HepG2 (cell line): Measurements from ENCODE around the gene MYL9. TPM values are rescaled to one million over a fixed set of nuclear protein-coding genes. Genes with fewer than 3 reads are reported as not detected.

Experiments used
- ATF3 ChIP-seq: sonication (generic); formaldehyde crosslinking; IDR thresholded peaks from 2 replicates; pipeline ENCODE4 v1.4.0; 2020; ENCODE audit warnings: missing genetic modification reagents
- HNRNPLL ChIP-seq: fragments of 200-400 bp; formaldehyde crosslinking; IDR thresholded peaks from 2 replicates; pipeline ENCODE4 v1.6.1; 2017; ENCODE audit warnings: mild to moderate bottlenecking, low read depth, low read length; ENCODE audit not compliant: poor library complexity, severe bottlenecking
- HOXA5 ChIP-seq: sonication (generic); formaldehyde crosslinking; IDR thresholded peaks from 2 replicates; pipeline ENCODE4 v1.4.0; 2020; ENCODE audit warnings: missing genetic modification reagents
- HOXD1 ChIP-seq: sonication (generic); formaldehyde crosslinking; IDR thresholded peaks from 2 replicates; pipeline ENCODE4 v1.5.0; 2020; ENCODE audit warnings: missing genetic modification reagents
- MAX ChIP-seq: IDR thresholded peaks from 2 replicates; pipeline ENCODE4 v1.6.1; 2012; ENCODE audit warnings: inconsistent platforms
- MYC ChIP-seq: sonication (generic); formaldehyde crosslinking; IDR thresholded peaks from 2 replicates; pipeline ENCODE4 v1.9.0; 2021; ENCODE audit warnings: missing genetic modification reagents, borderline replicate concordance
- RAD21 ChIP-seq: fragments of 450-650 bp; formaldehyde crosslinking; IDR thresholded peaks from 2 replicates; pipeline ENCODE4 v1.5.0; 2020; ENCODE audit warnings: mild to moderate bottlenecking
- SALL1 ChIP-seq: sonication (generic); formaldehyde crosslinking; IDR thresholded peaks from 2 replicates; pipeline ENCODE4 v1.8.0; 2022; ENCODE audit warnings: mild to moderate bottlenecking, missing genetic modification reagents
- SALL2 ChIP-seq: sonication (generic); formaldehyde crosslinking; IDR thresholded peaks from 2 replicates; pipeline ENCODE4 v1.8.1; 2023; ENCODE audit warnings: mild to moderate bottlenecking, missing genetic modification reagents, inconsistent platforms
- SNAI1 ChIP-seq: sonication (generic); formaldehyde crosslinking; IDR thresholded peaks from 2 replicates; pipeline ENCODE4 v1.5.0; 2020; ENCODE audit warnings: mild to moderate bottlenecking, missing genetic modification reagents, borderline replicate concordance
- SPEN ChIP-seq: sonication (generic); formaldehyde crosslinking; IDR thresholded peaks from 2 replicates; pipeline ENCODE4 v1.5.1; 2020; ENCODE audit warnings: low read depth, mild to moderate bottlenecking, missing genetic modification reagents
- ZNF33A ChIP-seq: sonication (generic); formaldehyde crosslinking; IDR thresholded peaks from 2 replicates; pipeline ENCODE4 v1.5.1; 2020; ENCODE audit warnings: missing genetic modification reagents, mild to moderate bottlenecking, moderate library complexity, borderline replicate concordance
- polyA plus RNA-seq, 8 experiments: library from polyadenylated mRNA; depleted of rRNA in 3 of 8; stranded (reverse) in 7 of 8; unstranded in 1 of 8; fragments of >200 nt; fragmentation: Illumina TruSeq in 4 of 8; extraction: Trizol in 4 of 8; gene quantifications; 2 replicates each; pipeline versions ENCODE4 v1.2.1 to v1.2.3, GENCODE V29; 2011 to 2016; ENCODE audit warnings: low read depth in 4 of 8, missing spikeins in 1 of 8, mixed read lengths in 1 of 8; ENCODE audit not compliant: insufficient read depth in 1 of 8
- total RNA-seq, 5 experiments: library from RNA; depleted of rRNA; stranded (reverse); fragments of >200 nt; fragmentation: Illumina TruSeq; extraction: Trizol; gene quantifications; 2 replicates each; pipeline ENCODE4 v1.2.3, GENCODE V29; 2016; ENCODE audit warnings: low read depth in 1 of 5
- TF ChIP-seq, protein P1 (sequence below): sonication (generic); formaldehyde crosslinking; IDR thresholded peaks from 2 replicates; pipeline ENCODE4 v1.9.0; 2022; ENCODE audit warnings: missing genetic modification reagents, mild to moderate bottlenecking, borderline replicate concordance
- TF ChIP-seq, protein P2 (sequence below): sonication (generic); formaldehyde crosslinking; IDR thresholded peaks from 2 replicates; pipeline ENCODE4 v1.4.0; 2020; ENCODE audit warnings: mild to moderate bottlenecking, missing genetic modification reagents, borderline replicate concordance
- TF ChIP-seq, protein P3 (sequence below): sonication (generic); formaldehyde crosslinking; IDR thresholded peaks from 2 replicates; pipeline ENCODE4 v1.9.0; 2021; ENCODE audit warnings: mild to moderate bottlenecking, missing genetic modification reagents

Gene MYL9
- total and polyA plus RNA-seq, 2 of the 13 experiments (the other 11 are each of a cell fraction or from before 2014, with no cell fraction given), result 0.87 to 2.2 TPM

DNA sequence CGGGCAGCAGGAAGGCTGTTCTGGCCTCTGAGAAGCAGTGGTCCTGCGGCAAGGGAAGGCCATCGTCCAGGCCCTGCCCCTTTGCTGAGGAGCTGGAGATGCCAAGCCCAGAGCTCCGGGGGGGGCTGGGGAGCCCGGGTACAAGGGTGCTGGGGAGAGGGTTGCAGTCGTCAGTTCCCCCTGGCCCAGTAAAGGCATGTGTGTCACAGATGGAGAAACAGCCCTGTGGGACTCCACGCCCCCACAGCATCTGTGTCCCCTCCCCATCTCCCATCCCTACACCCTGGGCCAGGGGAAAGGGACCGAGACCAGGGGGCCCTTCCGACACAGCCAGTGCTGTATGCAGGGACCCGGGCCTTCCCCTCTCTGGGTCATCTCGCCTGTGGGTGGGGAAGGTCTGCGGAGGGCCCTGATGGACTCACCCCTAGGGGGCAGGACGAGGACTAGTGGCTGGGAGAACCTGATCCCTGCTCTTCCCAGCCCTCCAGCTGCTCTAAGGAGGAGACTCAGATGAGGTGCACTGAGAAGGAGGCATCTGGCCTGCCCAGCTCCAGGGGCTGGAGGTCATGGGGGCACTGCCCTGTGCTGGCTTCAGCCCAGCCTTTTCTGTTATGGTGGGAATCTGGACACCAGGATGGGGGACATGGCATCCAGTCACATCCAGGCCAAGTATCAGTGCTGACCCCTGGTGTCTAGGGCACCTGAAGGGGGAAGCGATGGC lies 609 bp downstream of the MYL9 start (continued):
- TF ChIP-seq, protein P1, sequence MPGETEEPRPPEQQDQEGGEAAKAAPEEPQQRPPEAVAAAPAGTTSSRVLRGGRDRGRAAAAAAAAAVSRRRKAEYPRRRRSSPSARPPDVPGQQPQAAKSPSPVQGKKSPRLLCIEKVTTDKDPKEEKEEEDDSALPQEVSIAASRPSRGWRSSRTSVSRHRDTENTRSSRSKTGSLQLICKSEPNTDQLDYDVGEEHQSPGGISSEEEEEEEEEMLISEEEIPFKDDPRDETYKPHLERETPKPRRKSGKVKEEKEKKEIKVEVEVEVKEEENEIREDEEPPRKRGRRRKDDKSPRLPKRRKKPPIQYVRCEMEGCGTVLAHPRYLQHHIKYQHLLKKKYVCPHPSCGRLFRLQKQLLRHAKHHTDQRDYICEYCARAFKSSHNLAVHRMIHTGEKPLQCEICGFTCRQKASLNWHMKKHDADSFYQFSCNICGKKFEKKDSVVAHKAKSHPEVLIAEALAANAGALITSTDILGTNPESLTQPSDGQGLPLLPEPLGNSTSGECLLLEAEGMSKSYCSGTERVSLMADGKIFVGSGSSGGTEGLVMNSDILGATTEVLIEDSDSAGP (CRISPR knock-in tag), result no peak
- TF ChIP-seq HNRNPLL, result peak; percentile 10
- peak; percentile 34; the same call in 1 of the 2 replicates for TF ChIP-seq MYC
- no peak for TF ChIP-seq HOXD1 (CRISPR knock-in tag)
- no peak for TF ChIP-seq ATF3
- TF ChIP-seq SALL1 (CRISPR knock-in tag), result no peak; the same call in 1 of the 2 replicates
- TF ChIP-seq ZNF33A, result no peak
- peak; percentile 60; the same call in 1 of the 2 replicates for TF ChIP-seq SALL2 (CRISPR knock-in tag)
- peak; percentile 61; the same call in 1 of the 2 replicates for TF ChIP-seq HOXA5 (CRISPR knock-in tag)
- no peak for TF ChIP-seq MAX
- no peak for TF ChIP-seq SPEN
- TF ChIP-seq, protein P2, sequence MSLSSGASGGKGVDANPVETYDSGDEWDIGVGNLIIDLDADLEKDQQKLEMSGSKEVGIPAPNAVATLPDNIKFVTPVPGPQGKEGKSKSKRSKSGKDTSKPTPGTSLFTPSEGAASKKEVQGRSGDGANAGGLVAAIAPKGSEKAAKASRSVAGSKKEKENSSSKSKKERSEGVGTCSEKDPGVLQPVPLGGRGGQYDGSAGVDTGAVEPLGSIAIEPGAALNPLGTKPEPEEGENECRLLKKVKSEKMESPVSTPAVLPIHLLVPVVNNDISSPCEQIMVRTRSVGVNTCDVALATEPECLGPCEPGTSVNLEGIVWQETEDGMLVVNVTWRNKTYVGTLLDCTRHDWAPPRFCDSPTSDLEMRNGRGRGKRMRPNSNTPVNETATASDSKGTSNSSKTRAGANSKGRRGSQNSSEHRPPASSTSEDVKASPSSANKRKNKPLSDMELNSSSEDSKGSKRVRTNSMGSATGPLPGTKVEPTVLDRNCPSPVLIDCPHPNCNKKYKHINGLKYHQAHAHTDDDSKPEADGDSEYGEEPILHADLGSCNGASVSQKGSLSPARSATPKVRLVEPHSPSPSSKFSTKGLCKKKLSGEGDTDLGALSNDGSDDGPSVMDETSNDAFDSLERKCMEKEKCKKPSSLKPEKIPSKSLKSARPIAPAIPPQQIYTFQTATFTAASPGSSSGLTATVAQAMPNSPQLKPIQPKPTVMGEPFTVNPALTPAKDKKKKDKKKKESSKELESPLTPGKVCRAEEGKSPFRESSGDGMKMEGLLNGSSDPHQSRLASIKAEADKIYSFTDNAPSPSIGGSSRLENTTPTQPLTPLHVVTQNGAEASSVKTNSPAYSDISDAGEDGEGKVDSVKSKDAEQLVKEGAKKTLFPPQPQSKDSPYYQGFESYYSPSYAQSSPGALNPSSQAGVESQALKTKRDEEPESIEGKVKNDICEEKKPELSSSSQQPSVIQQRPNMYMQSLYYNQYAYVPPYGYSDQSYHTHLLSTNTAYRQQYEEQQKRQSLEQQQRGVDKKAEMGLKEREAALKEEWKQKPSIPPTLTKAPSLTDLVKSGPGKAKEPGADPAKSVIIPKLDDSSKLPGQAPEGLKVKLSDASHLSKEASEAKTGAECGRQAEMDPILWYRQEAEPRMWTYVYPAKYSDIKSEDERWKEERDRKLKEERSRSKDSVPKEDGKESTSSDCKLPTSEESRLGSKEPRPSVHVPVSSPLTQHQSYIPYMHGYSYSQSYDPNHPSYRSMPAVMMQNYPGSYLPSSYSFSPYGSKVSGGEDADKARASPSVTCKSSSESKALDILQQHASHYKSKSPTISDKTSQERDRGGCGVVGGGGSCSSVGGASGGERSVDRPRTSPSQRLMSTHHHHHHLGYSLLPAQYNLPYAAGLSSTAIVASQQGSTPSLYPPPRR (CRISPR knock-in tag), result no peak
- TF ChIP-seq, protein P3, sequence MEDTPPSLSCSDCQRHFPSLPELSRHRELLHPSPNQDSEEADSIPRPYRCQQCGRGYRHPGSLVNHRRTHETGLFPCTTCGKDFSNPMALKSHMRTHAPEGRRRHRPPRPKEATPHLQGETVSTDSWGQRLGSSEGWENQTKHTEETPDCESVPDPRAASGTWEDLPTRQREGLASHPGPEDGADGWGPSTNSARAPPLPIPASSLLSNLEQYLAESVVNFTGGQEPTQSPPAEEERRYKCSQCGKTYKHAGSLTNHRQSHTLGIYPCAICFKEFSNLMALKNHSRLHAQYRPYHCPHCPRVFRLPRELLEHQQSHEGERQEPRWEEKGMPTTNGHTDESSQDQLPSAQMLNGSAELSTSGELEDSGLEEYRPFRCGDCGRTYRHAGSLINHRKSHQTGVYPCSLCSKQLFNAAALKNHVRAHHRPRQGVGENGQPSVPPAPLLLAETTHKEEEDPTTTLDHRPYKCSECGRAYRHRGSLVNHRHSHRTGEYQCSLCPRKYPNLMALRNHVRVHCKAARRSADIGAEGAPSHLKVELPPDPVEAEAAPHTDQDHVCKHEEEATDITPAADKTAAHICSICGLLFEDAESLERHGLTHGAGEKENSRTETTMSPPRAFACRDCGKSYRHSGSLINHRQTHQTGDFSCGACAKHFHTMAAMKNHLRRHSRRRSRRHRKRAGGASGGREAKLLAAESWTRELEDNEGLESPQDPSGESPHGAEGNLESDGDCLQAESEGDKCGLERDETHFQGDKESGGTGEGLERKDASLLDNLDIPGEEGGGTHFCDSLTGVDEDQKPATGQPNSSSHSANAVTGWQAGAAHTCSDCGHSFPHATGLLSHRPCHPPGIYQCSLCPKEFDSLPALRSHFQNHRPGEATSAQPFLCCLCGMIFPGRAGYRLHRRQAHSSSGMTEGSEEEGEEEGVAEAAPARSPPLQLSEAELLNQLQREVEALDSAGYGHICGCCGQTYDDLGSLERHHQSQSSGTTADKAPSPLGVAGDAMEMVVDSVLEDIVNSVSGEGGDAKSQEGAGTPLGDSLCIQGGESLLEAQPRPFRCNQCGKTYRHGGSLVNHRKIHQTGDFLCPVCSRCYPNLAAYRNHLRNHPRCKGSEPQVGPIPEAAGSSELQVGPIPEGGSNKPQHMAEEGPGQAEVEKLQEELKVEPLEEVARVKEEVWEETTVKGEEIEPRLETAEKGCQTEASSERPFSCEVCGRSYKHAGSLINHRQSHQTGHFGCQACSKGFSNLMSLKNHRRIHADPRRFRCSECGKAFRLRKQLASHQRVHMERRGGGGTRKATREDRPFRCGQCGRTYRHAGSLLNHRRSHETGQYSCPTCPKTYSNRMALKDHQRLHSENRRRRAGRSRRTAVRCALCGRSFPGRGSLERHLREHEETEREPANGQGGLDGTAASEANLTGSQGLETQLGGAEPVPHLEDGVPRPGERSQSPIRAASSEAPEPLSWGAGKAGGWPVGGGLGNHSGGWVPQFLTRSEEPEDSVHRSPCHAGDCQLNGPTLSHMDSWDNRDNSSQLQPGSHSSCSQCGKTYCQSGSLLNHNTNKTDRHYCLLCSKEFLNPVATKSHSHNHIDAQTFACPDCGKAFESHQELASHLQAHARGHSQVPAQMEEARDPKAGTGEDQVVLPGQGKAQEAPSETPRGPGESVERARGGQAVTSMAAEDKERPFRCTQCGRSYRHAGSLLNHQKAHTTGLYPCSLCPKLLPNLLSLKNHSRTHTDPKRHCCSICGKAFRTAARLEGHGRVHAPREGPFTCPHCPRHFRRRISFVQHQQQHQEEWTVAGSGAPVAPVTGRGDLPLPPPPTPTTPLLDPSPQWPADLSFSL, result no peak
- no peak for TF ChIP-seq SNAI1
- peak; percentile 38; the same call in 1 of the 2 replicates for TF ChIP-seq RAD21
